Left kidney (tissue), 8 donors: Measurements from ENCODE around the gene ERN2. TPM values are rescaled to one million over a fixed set of nuclear protein-coding genes. Genes with fewer than 3 reads are reported as not detected.
A peak's percentile ranks its signal among the peaks of the same experiment; 100 is the strongest.
"Not testable (repeated sequence)": the region's sequence is repeated elsewhere in the genome, so short reads cannot be mapped to it uniquely, and the experiment has no call there.

ENCODE experiments used
- DNase-seq: peaks from one replicate; pipeline ENCODE4 v3.0.0-alpha.2; 2013
- long read RNA-seq, 8 donors: transcript quantifications; one replicate each; lab custom pipeline, GENCODE V29; 2026
- polyA plus RNA-seq: library from polyadenylated mRNA; unstranded; fragments of 120-200 nt; gene quantifications from one replicate; pipeline ENCODE4 v1.2.1, GENCODE V29; 2013; ENCODE audit not compliant: insufficient read length

ERN2 gene
- 0.47 TPM for polyA plus RNA-seq
- long read RNA-seq, donor 1: 0 reads
- long read RNA-seq, donor 2: 0 reads
- long read RNA-seq, donor 3: 0 reads
- long read RNA-seq, donor 4: 0 reads
- long read RNA-seq, donor 5: 0 reads
- long read RNA-seq, donor 6: 0 reads
- long read RNA-seq, donor 7: 0 reads
- long read RNA-seq, donor 8: 0 reads

DNA sequence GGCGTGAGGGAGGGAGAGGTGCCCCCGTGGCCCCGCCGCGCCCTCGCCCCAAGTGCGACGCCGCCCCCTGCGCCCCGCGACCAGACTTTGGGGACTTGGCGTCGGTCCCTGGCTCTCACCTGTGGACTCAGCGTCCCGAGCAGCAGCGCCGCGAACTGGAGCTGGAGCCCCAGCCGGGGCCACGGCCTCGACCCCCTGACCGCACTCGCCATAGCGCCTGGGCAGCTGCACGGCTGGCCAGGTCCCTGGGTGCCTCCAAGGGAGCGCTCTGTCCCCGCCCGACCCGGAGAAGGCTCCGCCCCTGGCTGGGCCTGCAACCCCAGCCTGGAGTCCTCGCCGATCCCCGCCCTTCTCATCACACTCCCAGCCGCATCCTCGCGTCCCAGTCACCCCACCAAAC, at the start of gene ERN2:
TSS of gene ERN2 (minus strand) at position 247 of the 400 bp plus-strand sequence. CDS start at position 212, 35 bp downstream.
- DNase-seq: no peak

DNA sequence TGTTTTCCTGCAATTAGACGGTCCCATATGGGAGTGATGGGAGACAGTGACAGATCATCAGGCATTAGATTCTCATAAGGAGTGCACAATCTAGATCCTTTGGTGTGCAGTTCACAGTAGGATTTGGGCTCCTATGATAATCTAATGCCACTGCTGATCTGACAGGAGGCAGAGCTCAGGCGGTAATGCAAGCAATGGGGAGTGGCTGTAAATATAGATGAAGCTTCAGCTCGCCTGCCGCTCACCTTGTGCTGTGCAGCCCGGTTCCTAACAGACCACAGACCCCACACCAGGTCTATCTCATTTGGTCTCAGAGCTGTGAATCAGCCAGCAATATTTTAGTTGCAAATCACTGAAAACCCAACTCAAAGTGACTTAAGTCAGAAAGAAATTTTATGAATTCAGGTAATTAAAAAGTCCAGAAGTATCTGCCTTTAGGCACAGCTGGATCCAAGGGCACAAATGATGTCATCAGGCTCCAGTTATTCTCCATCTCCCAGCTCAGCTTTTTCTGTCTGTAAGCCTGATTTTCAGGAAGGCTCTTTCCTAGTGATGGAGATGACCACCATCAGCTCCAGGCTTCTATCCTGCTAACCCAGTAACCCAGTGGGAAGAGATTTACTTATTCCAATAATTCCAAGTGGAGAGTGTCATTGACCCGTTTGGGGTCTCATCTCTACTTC, 45.1 kb upstream of the ERN2 start:
- DNase-seq: no peak

DNA sequence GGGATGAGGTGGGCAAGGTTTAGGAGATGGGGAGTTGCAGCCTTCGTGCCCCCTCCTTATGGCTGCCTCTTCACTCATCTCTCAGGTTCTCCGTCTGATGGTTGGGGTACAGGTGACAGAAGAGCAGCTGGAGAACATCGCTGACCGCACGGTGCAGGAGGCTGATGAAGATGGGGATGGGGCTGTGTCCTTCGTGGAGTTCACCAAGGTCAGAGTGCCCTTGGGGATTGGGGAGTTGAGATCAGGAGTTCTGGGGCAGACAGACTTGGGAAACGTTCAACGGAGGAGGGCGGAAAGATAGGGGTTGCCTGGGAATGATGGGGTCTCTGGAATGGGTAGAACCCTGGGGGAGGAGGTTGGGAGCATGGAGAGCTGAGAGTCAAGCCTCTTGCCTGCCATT, 44.1 kb upstream of the ERN2 start:
- no peak for DNase-seq

DNA sequence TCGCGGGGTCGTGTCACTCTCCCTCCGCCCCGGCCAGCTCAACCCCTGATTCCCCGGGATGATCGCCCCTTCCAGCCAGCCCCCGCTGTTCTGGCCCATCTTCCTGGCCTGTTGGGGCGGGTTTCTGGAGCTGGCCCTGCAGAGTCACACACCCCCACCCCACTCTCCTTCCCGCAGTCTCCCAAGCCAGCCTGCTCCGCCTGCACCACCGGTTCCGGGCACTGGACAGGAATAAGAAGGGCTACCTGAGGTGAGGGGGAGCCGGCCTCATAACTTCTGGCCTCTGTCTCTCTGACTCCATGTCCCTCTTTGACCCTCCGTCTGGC, 42.4 kb upstream of the ERN2 start:
- DNase-seq: no peak

DNA sequence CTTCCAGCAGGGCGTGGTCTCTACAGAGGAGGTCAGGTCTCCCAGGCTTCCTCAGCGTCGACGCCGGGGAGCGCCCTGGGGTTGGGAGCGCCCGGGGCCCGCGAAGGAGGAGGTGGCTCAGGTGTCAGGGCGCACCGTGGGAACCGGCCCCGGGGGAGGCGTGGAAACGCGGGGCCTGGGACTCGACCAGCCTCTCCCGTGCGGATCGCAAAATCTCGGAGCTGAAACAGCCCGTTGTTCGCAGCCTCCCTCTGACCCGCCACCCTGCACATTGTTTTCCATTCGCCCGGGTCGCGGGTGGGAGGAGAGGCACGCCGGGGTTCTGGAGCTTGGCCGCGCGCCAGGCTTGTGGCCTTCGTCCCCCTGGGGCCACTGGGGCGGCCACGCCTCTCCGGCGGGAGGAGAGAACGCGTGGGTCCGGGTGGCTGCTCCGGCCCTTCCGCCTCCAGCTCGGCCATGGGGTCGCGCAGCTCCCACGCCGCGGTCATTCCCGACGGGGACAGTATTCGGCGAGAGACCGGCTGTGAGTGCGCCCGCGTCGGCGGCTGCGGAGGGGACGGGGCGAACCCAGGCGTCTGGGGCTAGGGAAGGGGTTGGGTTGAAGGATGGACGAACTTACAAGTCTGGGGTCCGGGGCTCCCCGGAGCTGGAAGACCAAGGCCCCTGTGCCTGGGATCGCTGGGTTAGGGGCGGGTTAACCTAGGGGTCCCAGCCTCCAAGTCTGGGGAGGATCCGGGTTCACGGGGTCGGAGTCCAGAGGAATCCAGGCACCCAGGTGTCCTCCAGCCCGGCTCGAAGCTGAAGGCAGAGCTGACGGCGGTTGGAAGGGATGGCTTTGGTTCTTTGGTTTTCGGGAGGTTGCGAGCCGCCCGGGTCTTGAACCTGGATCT, 41.8 kb upstream of the ERN2 start, which contains the start of gene CHP2:
TSS of gene CHP2 (plus strand) at position 433 of the 890 bp plus-strand sequence. CDS start at position 457, 24 bp downstream.
- peak; percentile 27 for DNase-seq

DNA sequence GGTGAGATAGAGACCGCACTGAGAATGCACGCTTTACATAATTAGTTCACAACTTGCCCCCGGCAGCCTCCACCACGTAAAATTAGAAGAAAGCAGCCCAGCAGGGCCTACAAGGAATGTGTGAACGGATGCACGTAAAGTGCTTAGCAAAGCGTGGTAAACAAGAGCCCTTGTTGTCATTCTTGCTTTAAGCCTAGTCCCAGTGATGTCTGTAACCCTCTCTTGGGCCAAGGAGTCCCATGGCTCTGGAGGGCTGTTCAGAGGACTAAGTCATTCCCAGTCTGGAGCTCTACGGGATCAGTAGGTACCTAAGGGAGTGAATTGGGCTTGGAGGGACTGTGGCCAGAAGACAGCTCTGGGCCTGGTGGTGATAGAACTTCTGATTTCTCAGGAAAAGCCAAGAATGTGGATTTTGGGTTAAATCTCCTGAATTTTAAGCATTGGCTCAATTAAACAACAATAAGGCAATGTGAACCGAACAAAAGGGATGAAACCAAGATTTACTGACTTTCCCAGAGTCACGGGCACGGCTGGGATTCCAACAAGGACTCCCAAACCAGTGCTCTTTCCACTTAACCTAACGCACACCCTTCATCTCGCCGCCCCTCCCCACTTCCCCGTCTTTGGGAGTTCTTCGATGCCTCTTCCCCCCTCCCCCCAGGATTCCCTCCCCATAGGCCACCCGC, 41.0 kb upstream of the ERN2 start:
- DNase-seq: no peak

DNA sequence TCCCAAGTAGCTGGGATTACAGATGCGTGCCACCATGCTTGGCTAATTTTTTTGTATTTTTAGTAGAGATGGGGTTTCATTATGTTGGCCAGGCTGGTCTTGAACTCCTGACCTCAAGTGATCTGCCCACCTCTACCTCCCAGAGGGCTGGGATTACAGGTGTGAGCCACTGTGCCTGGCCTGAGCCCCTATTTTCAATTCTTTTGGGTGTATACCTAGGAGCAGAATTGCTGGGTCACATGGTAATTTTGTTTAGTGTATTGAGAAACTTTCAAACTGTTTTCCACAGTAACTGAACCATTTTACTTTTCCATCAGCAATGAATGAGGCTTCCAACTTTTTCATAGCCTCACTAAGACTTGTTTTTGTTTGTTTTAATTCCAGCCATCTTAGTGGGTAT, 38.0 kb upstream of the ERN2 start:
- not testable (repeated sequence) for DNase-seq

DNA sequence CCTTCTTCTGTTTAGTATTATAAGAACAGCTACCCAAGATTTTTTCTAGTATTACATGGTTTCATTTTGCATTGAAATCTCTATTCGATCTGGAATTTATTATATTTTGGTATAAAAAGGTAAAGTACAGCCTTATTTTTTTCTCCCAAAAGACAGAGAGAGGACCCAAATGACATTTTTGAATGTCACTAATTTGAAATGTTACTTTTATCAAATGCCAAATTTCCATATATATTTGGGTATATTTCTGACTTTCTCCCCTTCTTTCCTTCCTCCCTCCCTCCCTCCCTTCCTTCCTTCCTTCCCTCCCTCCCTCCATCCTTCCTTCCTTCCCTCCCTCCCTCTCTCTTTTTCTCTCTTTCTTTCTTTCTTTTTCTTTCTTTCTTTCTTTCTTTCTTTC, 35.6 kb upstream of the ERN2 start:
- no peak for DNase-seq

DNA sequence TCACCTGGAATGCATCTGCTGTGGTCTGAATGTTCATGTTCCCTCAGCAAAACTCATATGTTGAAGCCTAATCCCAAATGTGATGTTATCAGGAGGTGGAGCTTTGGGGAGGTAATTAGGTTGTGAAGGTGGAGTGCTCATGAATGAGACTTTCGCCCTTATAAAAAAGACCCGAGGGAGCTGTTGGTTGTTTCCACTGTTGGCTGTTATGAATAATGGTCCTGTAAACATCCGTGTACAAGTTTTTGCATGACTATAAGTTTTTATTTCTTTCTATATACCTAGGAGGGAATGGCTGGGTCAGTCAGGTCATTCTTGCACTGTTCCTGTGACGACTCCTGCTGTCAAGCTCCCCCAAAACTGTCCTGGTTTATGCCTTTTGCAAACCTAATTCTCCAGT, 32.2 kb upstream of the ERN2 start:
- no peak for DNase-seq

DNA sequence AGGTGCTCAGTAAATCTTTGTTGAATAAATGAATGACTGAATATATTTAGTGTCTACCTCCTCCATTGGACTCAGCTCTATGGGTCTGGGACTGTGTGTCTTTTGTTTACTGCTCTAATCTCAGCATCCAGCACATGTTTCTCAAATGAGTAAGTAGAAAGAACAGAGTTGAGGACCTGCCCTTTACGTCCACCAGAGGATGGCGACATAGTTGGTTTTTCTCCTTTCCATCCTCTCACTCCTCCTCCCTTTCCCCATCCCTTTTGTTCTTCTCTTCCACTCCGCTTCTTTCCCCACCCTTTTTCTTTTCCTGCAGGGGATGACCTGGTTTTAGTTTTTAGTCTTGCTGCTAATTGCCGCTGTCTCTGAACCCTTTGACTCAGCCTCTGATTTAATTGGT, 29.7 kb upstream of the ERN2 start:
- no peak for DNase-seq

DNA sequence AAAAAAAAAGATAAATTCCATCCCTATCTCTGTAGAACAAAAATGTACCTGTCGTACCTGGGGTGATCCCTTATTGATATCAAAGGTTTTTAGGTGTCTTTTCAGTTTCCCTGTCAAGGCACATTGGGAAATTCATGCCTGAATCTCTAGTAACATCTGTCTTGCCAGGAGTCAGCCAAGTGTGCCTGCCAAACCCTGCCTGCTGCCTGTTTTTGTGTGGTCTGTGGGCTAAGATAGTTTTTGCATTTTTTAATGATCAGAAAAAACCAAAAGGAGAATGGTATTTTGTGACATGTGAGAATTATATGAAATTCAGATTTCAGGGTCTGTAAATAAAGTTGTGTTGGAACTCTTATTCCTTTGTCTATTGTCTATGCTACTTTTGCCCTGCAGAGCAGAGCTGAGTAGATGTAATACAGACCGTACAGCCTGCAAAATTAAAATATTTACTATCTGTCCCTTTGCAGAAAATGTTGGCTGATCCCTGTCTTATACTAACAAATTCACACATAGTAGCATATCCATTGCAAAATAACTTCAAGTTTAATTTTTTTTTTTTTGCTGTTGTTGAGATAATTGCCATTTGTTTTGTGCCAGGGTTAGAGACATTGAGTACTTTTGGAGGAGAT, 28.8 kb upstream of the ERN2 start:
- DNase-seq: no peak

DNA sequence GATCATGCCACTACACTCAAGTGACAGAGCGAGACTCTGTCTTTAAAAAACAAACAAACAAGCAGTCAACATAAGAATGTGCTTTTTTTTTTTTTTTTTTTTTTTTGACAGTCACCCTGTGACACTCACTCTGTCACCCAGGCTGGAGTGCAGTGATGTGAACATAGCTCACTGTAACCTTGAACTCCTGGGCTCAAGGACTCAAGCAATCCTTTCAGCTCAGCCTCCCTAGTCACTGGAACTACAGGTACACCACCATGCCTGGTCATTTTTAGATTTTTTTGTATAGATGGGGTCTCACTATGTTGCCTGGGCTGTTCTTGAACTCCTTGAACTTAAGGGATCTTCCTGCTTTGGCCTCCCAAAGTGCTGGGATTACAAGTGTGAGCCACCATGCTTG, 26.5 kb upstream of the ERN2 start:
- no peak for DNase-seq

DNA sequence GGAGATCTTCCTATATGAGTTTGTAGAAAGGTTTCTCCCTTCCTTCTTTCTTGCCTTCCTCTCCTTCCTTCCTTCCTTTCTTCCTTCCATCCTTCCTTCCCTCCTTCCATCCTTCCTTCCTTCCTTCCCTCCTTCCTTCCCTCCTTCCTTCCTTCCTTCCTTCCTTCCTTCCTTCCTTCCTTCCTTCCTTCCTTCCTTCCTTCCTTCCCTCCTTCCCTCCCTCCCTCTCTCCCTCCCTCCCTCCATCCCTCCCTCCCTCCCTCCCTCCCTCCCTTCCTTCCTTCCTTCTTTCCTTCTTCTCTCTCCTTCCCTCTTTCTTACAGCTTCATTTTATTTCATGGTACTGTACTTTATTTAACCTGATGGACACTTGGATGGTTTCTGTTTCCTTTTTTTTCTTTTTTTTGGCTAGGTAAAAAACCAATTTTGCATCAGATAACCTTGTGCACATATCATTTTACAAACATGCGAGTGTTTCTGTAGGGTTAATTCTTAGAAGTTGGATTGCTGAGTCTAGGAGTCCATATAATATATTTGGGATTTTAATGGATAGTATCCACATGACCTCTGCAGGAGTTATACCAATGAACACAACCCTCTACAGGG, 24.5 kb upstream of the ERN2 start:
- not testable (repeated sequence) for DNase-seq

DNA sequence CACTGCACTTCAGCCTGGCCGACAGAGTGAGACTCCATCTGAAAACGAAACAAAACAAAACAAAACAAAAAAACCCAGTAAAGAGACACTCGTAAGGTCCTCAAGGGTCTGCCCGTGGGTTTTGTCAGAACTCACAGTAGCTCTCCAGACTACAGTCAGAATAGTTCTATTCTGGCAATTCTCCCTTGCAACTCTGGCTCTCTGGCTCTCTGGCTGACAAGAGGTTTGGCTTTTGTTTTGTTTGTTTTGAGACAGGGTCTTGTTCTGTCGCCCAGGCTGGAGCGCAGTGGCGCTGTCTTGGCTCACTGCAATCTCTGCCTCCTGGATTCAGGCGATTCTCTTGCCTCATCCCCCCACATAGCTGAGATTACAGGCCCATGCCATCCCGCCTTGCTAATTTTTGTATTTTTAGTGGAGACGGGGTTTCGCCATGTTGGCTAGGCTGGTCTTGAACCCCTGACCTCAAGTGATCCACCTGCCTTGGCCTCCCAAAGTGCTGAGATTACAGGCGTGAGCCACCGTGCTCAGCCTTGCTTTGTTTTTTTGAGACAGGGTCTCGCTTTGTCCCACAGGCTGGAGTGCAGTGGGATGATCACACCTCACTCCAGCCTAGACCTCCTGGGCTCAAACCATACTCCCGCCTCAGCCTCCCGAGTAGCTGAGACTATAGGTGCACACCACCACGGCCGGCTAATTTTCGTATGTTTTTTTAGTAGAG, 21.3 kb upstream of the ERN2 start:
- DNase-seq: no peak

DNA sequence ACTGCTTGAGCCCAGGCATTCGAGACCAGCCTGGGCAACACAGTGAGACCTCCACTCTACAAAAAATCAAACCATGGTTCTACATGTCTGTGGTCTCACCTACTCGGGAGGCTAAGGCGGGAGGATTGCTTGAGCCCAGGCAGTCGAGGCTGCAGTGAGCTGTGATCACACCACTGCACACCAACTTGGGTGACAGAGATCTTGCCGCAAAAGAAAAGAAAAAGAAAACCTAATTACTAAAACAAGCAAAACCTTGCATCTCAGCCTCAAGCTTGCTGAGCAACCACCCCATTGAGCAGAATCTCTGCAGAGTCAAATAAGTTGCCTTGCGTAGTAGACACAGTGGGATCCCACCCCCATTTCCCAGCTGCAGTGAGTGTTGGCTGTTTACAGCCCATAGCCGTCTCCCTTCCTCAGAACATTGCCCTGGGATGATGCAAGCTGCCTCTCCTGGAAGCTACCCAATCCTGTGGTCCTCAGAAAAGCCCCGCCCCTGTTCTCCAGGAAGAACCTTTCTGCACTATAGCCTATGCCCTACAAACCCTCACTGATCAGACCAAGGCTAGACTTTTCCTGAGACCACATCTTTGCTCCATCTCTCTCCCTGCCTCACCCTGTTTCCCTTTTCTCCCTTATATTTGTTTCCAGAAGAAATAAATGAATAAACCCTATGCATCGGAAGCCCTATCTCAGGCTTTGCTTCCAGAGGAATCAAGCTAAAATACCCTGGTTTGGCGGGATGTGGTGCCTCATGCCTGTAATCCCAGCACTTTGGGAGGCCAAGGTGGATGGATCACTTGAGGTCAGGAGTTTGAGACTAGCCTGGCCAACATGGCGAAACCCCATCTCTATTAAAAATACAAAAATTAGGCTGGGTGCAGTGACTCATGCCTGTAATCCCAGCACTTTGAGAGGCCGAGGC, 16.7 kb upstream of the ERN2 start:
- no peak for DNase-seq

DNA sequence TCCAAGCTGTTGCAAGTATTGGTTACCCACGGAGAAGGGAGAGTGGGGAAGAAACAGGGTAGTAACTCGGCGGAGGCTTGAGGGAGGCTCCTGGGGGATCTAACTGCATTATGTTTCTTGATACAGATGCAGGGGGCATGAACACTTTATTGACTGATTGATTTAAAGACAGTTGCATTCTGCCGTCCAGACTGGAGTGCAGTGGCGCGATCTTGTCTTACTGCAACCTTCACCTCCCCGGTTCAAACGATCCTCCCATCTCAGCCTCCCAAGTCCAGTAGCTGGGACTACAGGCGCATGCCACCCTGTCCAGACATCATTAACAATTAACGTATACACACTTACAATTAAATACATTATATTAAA, 15.1 kb upstream of the ERN2 start:
- DNase-seq: no peak

DNA sequence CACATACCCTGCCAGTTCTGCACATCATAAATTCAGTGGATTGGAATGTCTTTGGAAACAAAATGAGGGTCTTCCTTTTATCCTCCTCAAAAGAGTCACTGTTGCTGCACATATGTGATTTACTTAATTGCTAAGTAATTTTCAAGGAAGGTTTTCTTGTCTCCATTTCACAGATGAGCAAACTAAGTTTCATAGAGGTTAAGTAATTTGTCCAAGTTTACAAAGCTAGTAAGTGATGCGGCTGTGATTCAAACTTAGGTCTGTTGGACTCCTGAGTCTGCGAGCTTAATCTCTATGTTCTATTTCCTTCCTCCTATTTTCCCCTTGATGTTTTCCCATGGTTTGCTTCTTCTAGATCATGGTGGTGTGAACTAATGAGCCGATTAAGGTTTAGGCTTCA, 13.7 kb upstream of the ERN2 start:
- DNase-seq: no peak

DNA sequence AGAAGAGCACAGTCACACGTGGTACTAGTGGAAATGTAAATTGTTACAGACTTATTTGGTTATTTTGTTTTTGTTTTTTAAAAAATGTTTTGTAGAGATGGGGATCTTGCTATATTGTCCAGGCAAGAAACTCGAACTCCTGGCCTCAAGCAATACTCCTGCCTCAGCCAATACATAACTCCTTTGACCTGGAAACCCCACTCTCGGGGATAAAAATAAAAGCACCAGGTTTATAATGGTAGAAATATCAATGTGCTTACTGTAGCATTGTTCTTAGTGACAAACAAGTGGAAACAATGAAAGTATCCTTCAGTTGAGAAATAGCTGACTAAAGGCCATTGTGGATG, 11.7 kb upstream of the ERN2 start:
- no peak for DNase-seq

DNA sequence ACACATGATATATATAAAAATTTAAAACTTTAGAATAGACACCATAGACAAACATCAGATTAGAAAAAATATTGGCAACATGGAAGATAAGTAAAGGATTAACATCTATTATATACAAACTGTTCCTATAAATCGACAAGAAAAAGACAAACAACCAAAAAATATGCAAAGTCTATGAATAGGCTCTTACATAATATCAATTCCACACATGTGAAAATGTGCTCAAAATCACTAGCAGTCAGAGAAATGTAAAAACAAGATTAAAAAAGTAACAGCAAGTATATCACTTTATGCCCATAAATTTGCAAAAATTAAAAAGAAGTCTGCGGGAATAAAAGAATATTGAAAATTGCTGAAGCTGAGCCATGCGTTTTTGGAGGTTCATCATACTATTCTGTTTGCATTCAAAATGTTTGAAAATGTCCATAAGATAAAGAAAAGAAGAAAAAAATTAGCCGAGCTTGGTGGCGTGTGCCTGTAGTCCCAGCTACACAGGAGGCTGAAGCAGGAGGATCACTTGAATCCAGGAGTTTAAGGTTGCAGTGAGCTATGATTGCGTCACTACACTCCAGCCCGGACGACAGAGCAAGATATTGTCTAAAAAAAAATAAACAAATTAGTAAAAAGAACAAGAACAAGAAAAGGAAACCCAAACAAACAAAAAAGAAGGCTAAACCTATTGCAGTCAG, 11.2 kb upstream of the ERN2 start:
- no peak for DNase-seq
